Measurements from ENCODE around the gene PALM. TPM values are rescaled to one million over a fixed set of nuclear protein-coding genes. Genes with fewer than 3 reads are reported as not detected.

Gene PALM
- total RNA-seq, 4 donors from 2014 or later: 7.5 to 33.8 (median 21.6) TPM

DNA sequence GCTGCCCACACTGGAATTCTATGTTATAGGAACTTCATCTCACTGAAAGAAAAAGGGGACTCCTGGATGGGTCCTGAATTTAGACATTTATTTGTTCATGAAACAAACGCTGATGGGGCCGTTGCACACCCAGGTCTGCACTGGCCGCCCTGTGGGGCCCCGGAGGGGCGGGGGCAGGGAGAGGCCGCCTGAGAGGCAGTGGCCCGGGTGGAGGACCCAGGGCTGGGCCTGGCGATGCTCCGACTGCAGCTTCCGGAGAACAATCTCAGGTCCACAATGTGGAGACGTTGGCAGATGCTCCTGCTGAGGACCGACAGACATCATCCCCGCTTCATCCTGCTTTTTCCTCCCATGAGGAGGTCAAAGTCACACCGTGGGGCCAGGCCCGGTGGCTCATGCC is 72.2 kb downstream of the PALM start:
- DNase-seq: no peak
- Histone ChIP-seq H3K9me3 (no peaks in the 10 kb centered on the region), H3K4me1 (peaks cover 0 to 12% (median 0%) of the 10 kb centered on the region in 4 donors), H3K27me3 (no peaks in the 10 kb centered on the region), H3K27ac (no peak overlapping the region), H3K4me3 (no peak overlapping the region), H3K36me3 (no peaks in the 10 kb centered on the region)
- TF ChIP-seq, protein P1, sequence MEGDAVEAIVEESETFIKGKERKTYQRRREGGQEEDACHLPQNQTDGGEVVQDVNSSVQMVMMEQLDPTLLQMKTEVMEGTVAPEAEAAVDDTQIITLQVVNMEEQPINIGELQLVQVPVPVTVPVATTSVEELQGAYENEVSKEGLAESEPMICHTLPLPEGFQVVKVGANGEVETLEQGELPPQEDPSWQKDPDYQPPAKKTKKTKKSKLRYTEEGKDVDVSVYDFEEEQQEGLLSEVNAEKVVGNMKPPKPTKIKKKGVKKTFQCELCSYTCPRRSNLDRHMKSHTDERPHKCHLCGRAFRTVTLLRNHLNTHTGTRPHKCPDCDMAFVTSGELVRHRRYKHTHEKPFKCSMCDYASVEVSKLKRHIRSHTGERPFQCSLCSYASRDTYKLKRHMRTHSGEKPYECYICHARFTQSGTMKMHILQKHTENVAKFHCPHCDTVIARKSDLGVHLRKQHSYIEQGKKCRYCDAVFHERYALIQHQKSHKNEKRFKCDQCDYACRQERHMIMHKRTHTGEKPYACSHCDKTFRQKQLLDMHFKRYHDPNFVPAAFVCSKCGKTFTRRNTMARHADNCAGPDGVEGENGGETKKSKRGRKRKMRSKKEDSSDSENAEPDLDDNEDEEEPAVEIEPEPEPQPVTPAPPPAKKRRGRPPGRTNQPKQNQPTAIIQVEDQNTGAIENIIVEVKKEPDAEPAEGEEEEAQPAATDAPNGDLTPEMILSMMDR (IDR thresholded peaks at IDR 0.05): no peak
- no peak for TF ChIP-seq POLR2A (IDR thresholded peaks at IDR 0.05)

DNA sequence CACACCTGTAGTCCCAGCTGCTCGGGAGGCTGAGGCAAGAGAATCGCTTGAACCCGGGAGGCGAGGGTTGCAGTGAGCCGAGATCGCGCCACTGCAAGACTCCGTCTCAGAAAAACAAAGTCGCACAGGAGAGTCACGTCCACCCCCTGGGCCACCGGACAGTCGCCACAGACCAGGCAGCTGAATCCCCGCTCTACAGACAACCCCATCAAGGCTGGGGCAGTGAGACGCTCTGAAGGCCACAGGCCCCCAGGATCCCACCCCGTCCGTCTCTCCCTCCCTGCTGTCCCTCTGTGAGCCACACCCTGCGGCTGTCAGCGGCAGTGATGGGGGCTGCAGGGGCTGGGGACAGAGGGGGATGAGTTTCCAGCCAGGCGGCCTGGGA is 73.1 kb downstream of the PALM start:
- Histone ChIP-seq H3K9me3 (no peaks in the 10 kb centered on the region), H3K36me3 (no peaks in the 10 kb centered on the region), H3K4me1 (peaks cover 0 to 12% (median 0%) of the 10 kb centered on the region in 4 donors), H3K4me3 (no peak overlapping the region), H3K27me3 (no peaks in the 10 kb centered on the region), H3K27ac (peak overlapping the region in 2 of 4 donors; percentile 23 to 52)
- DNase-seq: no peak
- TF ChIP-seq POLR2A (IDR thresholded peaks at IDR 0.05): no peak
- TF ChIP-seq, protein P1 (IDR thresholded peaks at IDR 0.05): no peak

DNA sequence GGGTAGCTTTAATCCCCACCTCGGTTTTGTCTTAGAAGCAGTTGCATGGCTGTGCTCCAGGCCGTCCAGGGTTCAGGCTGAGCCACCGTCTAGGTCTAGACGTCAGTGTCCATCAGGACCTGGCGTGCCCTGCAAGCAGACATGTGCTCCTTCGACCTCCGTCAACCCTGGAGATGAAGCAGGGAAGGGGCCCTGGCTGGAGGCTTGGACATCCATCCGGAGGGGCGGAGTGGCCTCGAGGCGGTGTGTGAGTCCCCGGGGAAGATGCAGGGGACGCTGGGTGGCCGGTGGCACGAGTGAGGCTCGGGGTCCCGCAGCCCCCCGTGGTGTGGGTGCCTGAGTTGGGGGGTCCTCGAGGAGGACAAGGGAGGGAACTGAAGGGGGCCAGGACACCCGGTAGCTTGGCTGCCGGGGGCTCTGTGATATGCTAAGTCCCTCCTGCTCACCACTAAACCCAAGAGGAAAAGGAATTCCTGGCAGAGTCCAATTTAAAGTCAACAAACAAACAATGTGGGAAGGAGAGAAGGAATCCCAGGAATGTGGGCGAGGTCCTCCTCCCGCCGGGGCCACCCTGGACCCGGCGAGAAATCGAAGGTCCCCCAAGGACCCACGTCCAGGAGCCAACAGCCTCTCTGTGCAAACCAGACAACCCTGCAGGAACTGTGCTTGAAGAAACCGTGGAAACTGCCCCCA is 73.6 kb downstream of the PALM start:
- Histone ChIP-seq H3K9me3 (no peaks in the 10 kb centered on the region), H3K4me1 (peaks cover 0 to 12% (median 0%) of the 10 kb centered on the region in 4 donors), H3K36me3 (no peaks in the 10 kb centered on the region), H3K27ac (peak overlapping the region in 2 of 4 donors; percentile 23 to 52), H3K4me3 (peak overlapping the region in 1 of 4 donors; percentile 5), H3K27me3 (no peaks in the 10 kb centered on the region)
- no peak for DNase-seq
- TF ChIP-seq, protein P1 (IDR thresholded peaks at IDR 0.05): no peak
- no peak for TF ChIP-seq POLR2A (IDR thresholded peaks at IDR 0.05)

- TF ChIP-seq POLR2A (IDR thresholded peaks at IDR 0.05): no peak
- TF ChIP-seq, protein P1 (IDR thresholded peaks at IDR 0.05): no peak
- peak overlapping the region in 1 of 4 donors; percentile 23 for H3K27ac ChIP-seq
- no peaks in the 10 kb centered on the region for H3K9me3 ChIP-seq
- H3K27me3 ChIP-seq: no peaks in the 10 kb centered on the region
- H3K4me1 ChIP-seq: peaks cover 0 to 12% (median 0%) of the 10 kb centered on the region in 4 donors
- DNase-seq: no peak
- H3K36me3 ChIP-seq: no peaks in the 10 kb centered on the region
- peak overlapping the region in 1 of 4 donors; percentile 5 for H3K4me3 ChIP-seq
Measured at GRCh38 chr19:782878-783668, 74.3 kb downstream of the PALM start.

- H3K27ac ChIP-seq: no peak overlapping the region
Measured at GRCh38 chr19:784541-784940, 75.8 kb downstream of the PALM start.

More at GRCh38 chr19:784541-784940, 75.8 kb downstream of the PALM start:
- H3K4me1 ChIP-seq: peaks cover 0 to 12% (median 0%) of the 10 kb centered on the region in 4 donors
- H3K9me3 ChIP-seq: no peaks in the 10 kb centered on the region
- TF ChIP-seq, protein P1 (IDR thresholded peaks at IDR 0.05): no peak
- TF ChIP-seq POLR2A (IDR thresholded peaks at IDR 0.05): no peak
- H3K27me3 ChIP-seq: no peaks in the 10 kb centered on the region
- no peaks in the 10 kb centered on the region for H3K36me3 ChIP-seq
- no peak overlapping the region for H3K4me3 ChIP-seq
- DNase-seq: no peak
